Left ventricle myocardium inferior (tissue), 1 donor: ENCODE data around the gene CARD6. TPM values are rescaled to one million over a fixed set of nuclear protein-coding genes. Genes with fewer than 3 reads are reported as not detected.

ENCODE experiments used
- DNase-seq: peaks from one replicate; pipeline ENCODE4 v3.0.0-alpha.2; 2020
- H3K27ac ChIP-seq: fragments of 200-600 bp; replicated peaks from 2 replicates; pipeline ENCODE4 v1.8.0; 2021
- H3K27me3 ChIP-seq: fragments of 200-600 bp; 2 replicates; pipeline ENCODE4 v1.8.0; 2021; ENCODE audit warnings: low read depth
- H3K36me3 ChIP-seq: fragments of 200-600 bp; 2 replicates; pipeline ENCODE4 v1.8.0; 2021
- H3K4me1 ChIP-seq: fragments of 200-600 bp; 2 replicates; pipeline ENCODE4 v1.8.0; 2021
- H3K4me3 ChIP-seq: fragments of 200-600 bp; 2 replicates; pipeline ENCODE4 v1.8.0; 2021; ENCODE audit warnings: mild to moderate bottlenecking, moderate library complexity
- H3K9me3 ChIP-seq: fragments of 200-600 bp; replicated peaks from 2 replicates; pipeline ENCODE4 v1.8.0; 2021
- intact Hi-C: fragments of 100-400 bp; cut with micrococcal nuclease; formaldehyde crosslinking; loops from one replicate; pipeline ENCODE4 v1.11.0; 2022
- total RNA-seq: library from RNA; stranded (reverse); fragmentation: NEBNext Ultra II Directional; extraction: Animal tissue kit (Norgen Biotek cat#: 25700); gene quantifications from one replicate; pipeline ENCODE4 v1.2.1, GENCODE V29; 2021
- TF ChIP-seq, protein P1 (sequence below): fragments of 200-600 bp; IDR thresholded peaks from 2 replicates; pipeline ENCODE4 v1.8.0; 2021; ENCODE audit warnings: antibody characterized with exemption, mild to moderate bottlenecking, borderline replicate concordance
- donor health status: DM: no; HTN: yes; CAD: no; lungs with severe emphysema.

CARD6 gene
- total RNA-seq, 1 donor from 2014 or later, result 6.1 TPM

DNA sequence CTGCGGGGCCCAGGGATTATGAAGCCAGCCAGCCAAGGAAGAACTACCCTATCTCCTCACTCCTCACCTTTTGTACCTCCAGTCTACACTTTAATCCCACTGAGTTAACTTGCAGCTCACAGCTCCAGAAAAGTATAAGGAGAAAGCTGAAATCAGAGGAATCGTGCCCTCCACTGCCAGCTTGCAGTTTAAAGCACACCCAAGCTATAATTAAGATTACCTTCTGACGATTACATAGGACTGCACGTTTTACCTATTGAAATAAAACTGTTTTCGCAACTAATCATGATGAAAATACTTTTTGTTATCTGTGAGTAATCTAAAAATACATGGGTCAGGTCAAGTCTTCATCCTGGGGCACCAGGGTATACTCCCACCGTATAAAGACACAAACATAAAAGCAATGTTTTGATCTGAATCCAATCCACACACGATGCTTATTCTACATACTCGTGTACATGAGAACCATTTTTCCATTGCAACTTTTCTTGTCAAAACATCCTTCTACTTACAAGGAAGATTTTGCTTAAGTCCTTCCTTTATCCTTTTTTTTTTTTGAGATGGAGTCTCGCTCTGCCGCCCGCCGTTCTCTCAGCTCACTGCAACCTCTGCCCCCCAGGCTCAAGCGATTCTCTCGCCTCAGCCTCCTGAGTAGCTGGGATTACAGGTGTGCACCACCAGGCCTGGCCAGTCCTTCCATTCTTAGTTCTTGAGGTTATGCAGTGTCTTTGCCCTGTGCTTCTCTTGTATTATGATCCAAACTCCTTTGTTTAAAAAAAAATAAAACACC, 13.8 kb upstream of the CARD6 start:
- Histone ChIP-seq H3K9me3 (no peaks in the 10 kb centered on the region), H3K36me3 (peaks cover 66% of the 10 kb centered on the region), H3K4me3 (no peak overlapping the region), H3K27ac (no peak overlapping the region), H3K27me3 (no peaks in the 10 kb centered on the region), H3K4me1 (no peaks in the 10 kb centered on the region)
- TF ChIP-seq, protein P1, sequence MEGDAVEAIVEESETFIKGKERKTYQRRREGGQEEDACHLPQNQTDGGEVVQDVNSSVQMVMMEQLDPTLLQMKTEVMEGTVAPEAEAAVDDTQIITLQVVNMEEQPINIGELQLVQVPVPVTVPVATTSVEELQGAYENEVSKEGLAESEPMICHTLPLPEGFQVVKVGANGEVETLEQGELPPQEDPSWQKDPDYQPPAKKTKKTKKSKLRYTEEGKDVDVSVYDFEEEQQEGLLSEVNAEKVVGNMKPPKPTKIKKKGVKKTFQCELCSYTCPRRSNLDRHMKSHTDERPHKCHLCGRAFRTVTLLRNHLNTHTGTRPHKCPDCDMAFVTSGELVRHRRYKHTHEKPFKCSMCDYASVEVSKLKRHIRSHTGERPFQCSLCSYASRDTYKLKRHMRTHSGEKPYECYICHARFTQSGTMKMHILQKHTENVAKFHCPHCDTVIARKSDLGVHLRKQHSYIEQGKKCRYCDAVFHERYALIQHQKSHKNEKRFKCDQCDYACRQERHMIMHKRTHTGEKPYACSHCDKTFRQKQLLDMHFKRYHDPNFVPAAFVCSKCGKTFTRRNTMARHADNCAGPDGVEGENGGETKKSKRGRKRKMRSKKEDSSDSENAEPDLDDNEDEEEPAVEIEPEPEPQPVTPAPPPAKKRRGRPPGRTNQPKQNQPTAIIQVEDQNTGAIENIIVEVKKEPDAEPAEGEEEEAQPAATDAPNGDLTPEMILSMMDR, result no peak
- intact Hi-C loops, result no loop called here
- no peak for DNase-seq

DNA sequence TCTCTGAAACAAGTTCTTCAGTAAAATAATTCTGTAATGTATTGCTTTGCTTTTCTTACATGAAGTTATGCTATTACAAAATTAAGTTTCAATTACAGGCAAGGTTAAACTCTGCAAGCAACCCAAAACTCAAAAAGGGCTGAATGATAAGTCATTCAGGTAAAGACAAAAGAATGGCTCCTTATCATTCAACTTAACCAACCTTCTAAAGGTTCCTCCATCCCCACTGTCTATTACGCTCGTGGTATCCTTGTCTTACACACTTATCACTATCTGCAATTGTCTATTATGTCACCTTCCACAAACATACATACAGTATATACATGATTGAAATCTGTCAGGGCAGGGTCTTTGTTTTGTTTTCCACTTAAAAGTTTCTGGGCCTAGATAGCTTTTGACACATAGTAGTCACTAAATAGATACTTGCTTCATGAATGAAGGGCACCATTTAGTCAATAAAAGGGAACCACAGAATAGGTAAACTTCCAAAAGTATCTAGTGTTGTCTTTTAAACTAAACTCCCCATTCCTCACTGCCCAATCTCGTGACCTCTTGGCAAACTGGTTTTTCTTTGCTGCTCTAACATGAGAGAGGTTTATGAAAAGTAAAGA, 13.0 kb upstream of the CARD6 start:
- H3K4me3 ChIP-seq, result no peak overlapping the region
- no peak overlapping the region for H3K27ac ChIP-seq
- H3K36me3 ChIP-seq, result peaks cover 73% of the 10 kb centered on the region
- TF ChIP-seq, protein P1, result no peak
- DNase-seq, result no peak
- no peaks in the 10 kb centered on the region for H3K9me3 ChIP-seq
- peaks cover 4% of the 10 kb centered on the region for H3K4me1 ChIP-seq
- H3K27me3 ChIP-seq, result no peaks in the 10 kb centered on the region
- intact Hi-C loops, result no loop called here

DNA sequence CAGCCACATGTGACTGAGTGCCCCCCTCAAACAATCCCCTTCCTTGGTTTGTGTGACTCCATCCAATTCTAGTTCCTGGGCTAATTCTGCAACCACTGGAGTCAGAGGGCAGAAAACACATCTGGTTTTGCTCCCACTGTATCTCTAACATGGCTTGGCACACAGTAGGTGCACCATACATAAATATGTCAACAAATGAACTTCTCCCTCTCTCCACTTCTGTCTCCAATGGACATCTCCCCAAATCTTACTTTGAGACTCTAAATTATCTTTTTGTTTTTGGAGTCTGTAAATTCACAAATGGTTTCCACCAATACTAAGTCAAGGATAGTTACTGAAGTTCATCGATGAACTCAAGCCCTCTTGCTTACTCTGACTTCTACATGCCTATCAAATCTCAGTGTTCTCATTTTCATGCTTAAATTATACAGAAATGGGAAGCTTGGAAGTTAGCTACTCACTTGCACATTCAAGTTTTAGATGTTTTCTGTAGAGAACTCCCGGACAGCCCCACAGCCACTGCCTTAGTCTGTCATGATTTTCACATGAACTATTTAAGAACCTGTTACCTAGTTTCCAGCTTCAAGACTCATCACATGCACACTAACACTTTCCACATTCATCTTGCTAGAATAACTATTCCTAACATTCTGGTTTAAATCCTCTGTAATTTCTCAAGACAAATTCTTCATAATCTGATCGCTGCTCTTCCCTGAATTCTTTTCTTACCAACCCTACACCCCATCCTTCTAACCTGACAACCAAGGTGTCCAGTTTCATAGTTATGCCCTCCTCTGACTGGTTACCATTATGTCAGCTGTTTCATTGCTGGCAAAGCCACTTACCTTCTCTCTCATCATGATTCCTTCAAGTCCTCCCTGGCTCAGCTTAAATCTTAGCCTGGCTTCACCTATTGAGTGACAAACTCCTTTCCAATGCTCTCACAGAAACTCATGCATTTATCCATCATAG, 12.2 kb upstream of the CARD6 start:
- H3K27me3 ChIP-seq, result no peaks in the 10 kb centered on the region
- TF ChIP-seq, protein P1, result no peak
- no peak for DNase-seq
- peaks cover 82% of the 10 kb centered on the region for H3K36me3 ChIP-seq
- no peaks in the 10 kb centered on the region for H3K9me3 ChIP-seq
- H3K4me3 ChIP-seq, result no peak overlapping the region
- intact Hi-C loops, result no loop called here
- peaks cover 12% of the 10 kb centered on the region for H3K4me1 ChIP-seq
- no peak overlapping the region for H3K27ac ChIP-seq

DNA sequence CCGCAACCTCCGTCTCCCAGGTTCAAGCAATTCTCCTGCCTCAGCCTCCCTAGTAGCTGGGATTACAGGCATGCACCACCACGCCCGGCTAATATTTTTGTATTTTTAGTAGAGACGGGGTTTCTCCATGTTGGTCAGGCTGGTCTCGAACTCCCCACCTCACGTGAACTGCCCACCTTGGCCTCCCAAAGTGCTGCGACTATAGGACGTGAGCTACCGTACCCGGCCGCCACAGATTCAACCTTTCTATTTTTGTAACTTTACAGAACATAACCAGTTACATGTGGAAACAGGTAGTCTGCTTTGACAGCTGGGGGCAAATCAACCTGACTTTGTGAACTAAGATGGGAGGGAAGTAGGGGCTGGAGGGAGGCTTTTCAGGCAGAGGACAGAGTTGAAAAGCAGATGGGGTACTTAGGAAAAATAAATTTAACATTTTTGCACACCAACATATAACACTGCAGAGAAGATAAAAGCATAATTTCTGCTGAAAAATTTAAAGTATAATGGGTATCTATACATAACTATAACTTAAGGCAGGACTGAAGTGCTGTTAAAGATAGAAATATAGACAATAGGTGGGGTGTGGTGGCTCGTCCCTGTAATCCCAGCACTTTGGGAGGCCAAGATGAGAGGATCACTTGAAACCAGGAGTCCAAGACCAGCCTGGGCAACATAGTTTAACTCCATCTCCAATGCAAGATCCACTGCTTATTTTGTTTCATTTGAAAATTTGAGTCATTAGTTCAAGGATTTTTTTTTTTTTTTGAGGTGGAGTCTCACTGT, 11.2 kb upstream of the CARD6 start:
- no peak overlapping the region for H3K27ac ChIP-seq
- no peaks in the 10 kb centered on the region for H3K27me3 ChIP-seq
- no peak overlapping the region for H3K4me3 ChIP-seq
- TF ChIP-seq, protein P1, result no peak
- peaks cover 22% of the 10 kb centered on the region for H3K4me1 ChIP-seq
- no peak for DNase-seq
- H3K9me3 ChIP-seq, result no peaks in the 10 kb centered on the region
- intact Hi-C loops, result no loop called here
- peaks cover 82% of the 10 kb centered on the region for H3K36me3 ChIP-seq
